ENCODE data around the gene DAPP1.
"Not testable (repeated sequence)": the region's sequence is repeated elsewhere in the genome, so short reads cannot be mapped to it uniquely, and the experiment has no call there.

Gene DAPP1

GRCh38 chr4:99816545-99817308 is at the start of gene DAPP1:
DAPP1 (plus strand) TSS chr4:99816827; CDS start chr4:99816914, 87 bp downstream.
- DNase-seq: no peak

- DNase-seq: not testable (repeated sequence)
These were observed 45.8 kb upstream of the DAPP1 start for GRCh38 chr4:99770842-99771241.

DNA sequence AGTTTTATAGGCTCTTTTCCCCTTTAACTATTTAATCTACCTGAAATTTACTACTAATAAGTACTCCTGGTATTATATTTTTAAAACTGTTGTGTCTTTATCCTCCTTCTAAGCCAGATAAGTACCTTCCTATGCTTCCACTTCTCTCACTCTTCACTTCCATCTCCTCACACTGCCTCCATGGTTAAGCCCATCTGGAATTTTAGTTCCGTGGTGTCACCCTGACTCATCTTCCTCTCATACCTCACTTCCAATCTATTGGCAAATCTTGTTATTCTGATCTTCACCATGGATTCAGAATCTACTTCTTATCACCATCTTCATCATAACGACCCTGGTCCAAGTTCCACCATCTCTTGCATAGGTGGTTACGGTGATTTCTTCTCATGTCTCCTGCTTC is 32.7 kb upstream of the DAPP1 start:
- no peak for DNase-seq

GRCh38 chr4:99784842-99785241 is 31.8 kb upstream of the DAPP1 start:
- no peak for DNase-seq

GRCh38 chr4:99790796-99791617 is 25.6 kb upstream of the DAPP1 start:
- DNase-seq: no peak

DNA sequence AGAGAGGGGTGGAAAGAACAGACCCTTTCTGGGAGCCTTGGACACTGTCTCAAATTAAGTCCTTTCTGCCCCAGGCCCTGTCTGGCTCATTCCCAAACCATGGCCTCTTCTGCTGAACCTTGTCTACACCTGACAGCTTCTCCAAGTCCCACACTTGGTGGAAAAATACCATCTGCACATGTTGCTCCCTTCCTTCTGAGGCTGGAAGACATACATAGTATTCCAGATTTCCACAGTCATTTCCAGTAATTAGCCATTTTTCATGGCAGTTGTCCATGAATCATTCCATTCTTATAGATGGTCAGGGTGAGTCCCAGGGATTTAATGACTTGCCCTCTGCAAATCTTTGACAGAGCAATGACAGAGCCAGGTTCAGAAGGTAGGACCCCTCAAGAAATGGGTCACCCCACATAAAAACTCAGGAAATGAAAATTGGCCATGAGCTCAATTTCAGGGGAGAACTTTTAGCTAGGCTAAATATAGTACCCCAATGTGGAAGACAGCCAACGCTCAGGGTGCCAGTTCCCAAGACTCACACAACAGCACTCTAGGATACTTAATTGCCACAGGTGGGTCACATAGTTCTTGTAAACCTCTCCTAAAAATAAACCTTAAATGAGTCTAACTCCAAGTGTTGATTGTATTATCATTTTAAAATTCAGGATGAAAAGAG is 16.2 kb upstream of the DAPP1 start:
- no peak for DNase-seq

DNA sequence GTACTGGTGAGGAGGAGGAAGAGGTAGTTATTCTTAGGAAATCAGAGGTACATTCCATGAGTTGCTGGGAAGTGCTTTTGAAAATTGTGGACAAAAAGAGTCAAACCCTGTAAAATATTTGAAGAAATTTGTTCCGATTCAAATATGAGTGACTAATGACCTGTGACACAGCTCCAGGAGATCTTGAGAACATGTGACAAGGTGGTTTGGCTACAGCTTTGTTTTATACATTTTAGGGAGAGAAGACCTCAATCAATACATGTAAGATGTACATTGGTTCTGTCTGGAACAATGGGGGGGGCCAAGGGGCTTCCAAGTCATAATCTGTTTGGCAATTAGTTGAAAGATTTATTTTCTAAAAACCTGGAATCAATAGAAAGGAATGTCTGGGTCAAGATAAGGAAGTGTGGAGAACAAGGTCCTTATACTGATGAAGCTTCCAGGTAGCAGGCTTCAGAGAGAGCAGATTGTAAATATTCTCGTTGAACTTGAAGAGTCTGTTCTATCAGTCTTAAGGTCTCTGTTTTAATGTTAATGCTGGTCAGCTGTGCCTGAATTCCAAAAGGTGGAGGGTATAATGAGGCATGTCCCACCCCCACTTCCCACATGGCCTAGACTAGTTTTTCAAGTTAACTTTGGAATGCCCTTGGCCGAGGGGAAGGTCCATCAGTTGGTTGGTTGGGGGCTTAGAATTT is 15.5 kb upstream of the DAPP1 start:
- no peak for DNase-seq

GRCh38 chr4:99803566-99804101 is 13.0 kb upstream of the DAPP1 start:
- no peak for DNase-seq

- DNase-seq: no peak
These were observed 10.1 kb upstream of the DAPP1 start for GRCh38 chr4:99806545-99806944.

DNA sequence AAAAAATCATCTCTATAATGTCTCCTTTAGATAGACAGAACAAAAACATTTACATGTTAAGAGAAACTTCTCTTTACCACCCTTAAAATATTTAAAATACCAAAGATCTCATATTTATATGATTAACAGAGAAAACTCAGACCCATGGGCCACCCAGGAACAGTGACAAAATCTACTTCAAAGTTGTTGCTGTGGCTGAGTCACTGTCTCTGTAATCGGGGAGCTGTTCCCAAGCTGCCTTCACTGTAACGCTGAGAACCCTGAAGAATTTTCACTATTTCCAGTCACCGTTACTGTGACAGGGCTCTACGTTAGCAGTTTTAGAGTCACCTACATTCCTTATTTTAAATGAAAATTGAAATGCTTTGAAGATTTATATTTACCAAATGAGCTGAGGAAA is 9.0 kb upstream of the DAPP1 start:
- DNase-seq: no peak

DNA sequence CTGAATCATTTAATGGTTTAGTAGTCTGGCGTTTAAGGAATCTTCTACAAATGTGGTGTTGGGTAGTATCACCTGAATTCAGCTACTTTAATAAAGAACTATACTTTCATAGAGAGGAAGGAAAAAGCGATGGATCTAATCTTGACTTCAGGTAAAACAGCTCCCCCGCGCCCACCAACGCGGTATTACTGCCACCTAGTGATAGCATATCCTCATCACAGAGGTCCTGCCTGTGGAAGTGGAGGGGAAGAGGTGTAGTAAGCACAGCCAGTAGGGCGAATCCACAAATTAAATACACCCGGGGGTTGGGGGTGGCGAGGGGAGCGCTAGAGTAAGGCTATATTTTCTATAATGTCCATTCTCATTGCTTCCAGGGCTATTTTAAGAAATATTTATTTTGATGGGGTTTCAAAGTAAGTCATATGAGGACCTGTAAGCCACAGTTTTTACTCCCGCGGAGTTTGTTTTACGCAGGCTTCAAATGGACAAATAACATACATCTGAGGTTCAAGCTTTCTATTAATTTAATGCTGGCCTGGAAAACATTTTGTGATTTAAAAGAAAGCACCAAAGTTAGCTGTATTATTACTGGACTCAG is 8.3 kb upstream of the DAPP1 start:
- DNase-seq: peak; percentile 53

DNA sequence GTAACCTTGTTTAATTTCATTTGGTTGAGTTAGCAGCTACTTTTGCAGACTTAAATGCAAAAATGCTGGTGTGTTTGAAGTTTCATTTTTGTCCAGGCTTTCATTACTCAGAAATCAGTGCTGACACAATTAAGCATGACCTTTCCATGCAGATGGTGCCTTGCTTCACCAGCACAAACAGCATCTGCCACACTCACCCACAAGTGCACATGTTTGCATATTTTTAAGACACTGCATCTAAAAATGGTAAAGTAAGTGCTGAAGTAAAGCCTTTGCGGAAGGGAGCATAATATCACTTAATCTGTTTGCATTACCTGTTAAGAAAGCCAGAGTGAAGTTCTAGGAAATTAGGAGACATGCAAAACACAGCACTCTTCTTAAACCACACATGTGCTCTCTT is 7.3 kb upstream of the DAPP1 start:
- no peak for DNase-seq

- no peak for DNase-seq
These were observed 6.1 kb upstream of the DAPP1 start for GRCh38 chr4:99810536-99810935.

DNA sequence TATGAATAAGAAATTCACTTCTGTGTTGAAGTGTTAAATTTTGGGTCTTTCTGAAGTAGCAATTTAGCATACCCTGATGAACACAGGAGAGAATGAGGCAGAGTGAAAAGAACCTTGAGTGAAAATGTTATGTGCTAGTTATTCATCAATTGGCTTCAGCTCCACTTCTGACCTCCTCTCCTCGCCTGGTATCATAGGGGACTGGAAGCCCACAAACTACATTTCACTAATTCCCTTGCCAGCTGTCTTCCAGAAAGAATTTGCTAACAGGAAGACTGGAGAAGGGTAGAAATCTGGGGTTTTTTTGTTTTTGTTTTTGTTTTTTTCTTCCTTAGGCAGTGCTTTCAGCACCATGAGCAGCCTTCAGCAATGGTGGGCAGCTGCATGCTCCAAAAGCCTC is 5.5 kb upstream of the DAPP1 start:
- DNase-seq: no peak

DNA sequence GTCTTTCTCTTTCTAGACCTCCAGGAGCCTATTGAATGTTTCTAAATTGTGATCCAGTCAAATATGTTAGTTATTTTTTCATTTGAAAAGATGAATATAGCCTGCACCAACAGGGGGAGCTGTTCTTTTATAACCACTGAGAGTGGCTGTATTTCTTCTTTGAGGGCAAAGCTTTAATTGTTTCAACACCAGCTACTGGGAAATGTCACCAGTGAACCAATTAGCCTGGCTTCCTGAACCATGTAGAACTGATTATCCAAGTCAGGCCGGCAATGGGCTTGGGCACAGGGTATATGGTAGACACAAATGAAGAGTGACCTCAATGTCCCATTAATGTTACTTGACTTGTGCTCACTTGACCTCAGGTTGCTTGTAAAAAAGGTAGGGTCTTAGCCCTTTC is 4.8 kb upstream of the DAPP1 start:
- DNase-seq: no peak

DNA sequence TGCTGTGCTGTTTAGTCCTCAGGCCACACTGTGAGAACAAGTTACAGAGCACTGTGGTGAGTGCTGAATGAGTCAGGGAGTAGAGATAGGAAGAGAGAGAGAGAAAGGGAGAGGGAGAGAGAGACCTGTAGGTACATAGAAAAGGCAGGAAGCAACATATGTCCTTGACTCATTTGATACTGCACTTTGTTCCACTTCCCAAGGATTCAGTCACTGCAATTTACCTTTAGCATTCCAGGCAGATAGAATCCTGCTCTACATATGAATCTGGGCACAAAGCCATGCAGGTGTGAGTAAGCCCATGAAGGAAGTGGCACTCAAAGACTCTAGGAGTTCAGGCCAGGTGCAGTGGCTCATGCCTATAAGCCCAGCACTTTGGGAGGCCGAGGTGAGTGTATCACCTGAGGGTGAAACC is 1.0 kb upstream of the DAPP1 start:
- DNase-seq: no peak

GRCh38 chr4:99817309-99817890 is 773 bp downstream of the DAPP1 start:
- DNase-seq: no peak

DNA sequence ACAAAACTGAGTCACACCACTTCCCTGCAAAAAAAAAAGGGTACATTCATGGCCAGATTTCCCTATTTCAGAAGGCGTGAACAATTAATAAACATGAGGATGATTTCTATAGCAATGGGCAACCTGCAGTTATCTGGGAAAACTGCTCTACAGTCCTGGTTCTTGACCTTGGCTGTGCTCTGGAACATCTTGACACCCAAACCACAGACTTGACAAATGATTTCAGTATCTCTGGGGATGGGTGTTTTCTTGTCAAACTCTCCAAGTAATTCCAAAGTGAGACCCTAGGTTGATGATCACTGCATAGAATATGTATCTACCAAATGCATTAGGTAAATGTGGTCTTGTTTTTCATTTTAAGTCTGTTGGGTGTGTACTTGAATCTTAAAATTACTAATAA is 2.0 kb downstream of the DAPP1 start:
- no peak for DNase-seq

GRCh38 chr4:99821918-99822503 is 5.4 kb downstream of the DAPP1 start:
- no peak for DNase-seq

GRCh38 chr4:99822734-99823133 is 6.1 kb downstream of the DAPP1 start:
- no peak for DNase-seq

DNA sequence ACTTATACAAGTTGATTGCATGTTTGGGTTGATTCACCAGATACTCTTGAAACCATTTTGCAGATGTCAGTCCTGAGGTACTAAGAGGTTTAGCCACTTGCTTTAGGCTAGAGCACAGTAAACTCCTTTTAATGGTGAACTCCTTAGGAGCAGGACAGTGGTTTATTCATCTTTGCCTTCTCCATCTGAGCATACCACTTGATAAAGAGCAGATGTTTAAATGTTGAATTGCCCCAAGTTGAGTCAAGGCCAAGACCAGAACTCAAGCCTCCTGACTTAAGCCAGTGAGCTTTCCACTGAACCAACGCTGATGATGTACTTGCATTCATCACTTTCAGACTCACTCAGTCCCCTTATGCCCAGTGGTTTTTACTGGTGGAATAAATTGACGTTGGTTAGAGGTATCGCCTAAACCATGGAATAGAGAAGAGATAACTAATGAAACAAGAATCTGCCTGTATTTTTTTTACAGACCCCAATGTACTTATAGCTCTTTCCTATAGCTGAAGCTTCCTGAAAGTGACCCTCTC is 7.5 kb downstream of the DAPP1 start:
- DNase-seq: no peak
